CD4-positive, alpha-beta memory T cell (primary cell): ENCODE measurements around the gene LAGE3. TPM values are rescaled to one million over a fixed set of nuclear protein-coding genes. Genes with fewer than 3 reads are reported as not detected.
A peak's percentile ranks its signal among the peaks of the same experiment; 100 is the strongest.

Experiments
- CTCF ChIA-PET: fragments of 350-600 bp; sonication (Branson Sonifier 250); formaldehyde crosslinking; loops from one replicate; lab custom pipeline; 2021; ENCODE audit warnings: inconsistent platforms; ENCODE audit not compliant: partially characterized antibody; lab: Charles Lee
- POLR2A ChIA-PET: fragments of 350-600 bp; sonication (Branson Sonifier 250); formaldehyde crosslinking; loops from one replicate; lab custom pipeline; 2021; ENCODE audit not compliant: partially characterized antibody; lab: Charles Lee
- DNase-seq, 5 donors: peaks; one replicate each; pipeline versions ENCODE4 v3.0.0 to v3.0.0-alpha.2; 2020 to 2022; ENCODE audit warnings: mixed read lengths in 1 of 5
- H3K27ac ChIP-seq: one replicate; pipeline ENCODE4 v1.7.0; 2013; ENCODE audit warnings: low read depth, low read length
- H3K27me3 ChIP-seq: 2 replicates; pipeline ENCODE4 v1.7.0; 2013; ENCODE audit warnings: mild to moderate bottlenecking, low read length, moderate library complexity; ENCODE audit not compliant: insufficient read depth
- H3K36me3 ChIP-seq: 2 replicates; pipeline ENCODE4 v1.7.0; 2013; ENCODE audit warnings: mild to moderate bottlenecking, low read length, moderate library complexity; ENCODE audit not compliant: insufficient read depth
- H3K4me1 ChIP-seq: 2 replicates; pipeline ENCODE4 v1.7.0; 2013; ENCODE audit warnings: mild to moderate bottlenecking, low read length, moderate library complexity; ENCODE audit not compliant: insufficient read depth
- H3K4me3 ChIP-seq, 2 donors: one replicate each; pipeline ENCODE4 v1.7.0; 2013; ENCODE audit warnings: low read length in 2 of 2, mild to moderate bottlenecking in 1 of 2
- H3K9me3 ChIP-seq, 2 donors: one replicate each; pipeline ENCODE4 v1.7.0; 2013; ENCODE audit warnings: low read length in 2 of 2, control low read depth in 1 of 2; ENCODE audit not compliant: control insufficient read depth in 1 of 2
- H3K27ac Mint-ChIP-seq, 7 donors: one replicate each; pipeline ENCODE4 v1.8.0; 2020 to 2021; ENCODE audit warnings: mixed read lengths in 7 of 7, mild to moderate bottlenecking in 6 of 7, inconsistent platforms in 3 of 7, moderate library complexity in 3 of 7
- H3K27me3 Mint-ChIP-seq, 2 donors: one replicate each; pipeline ENCODE4 v1.8.0; 2020 to 2021; ENCODE audit warnings: mixed read lengths in 2 of 2
- H3K36me3 Mint-ChIP-seq, 2 donors: one replicate each; pipeline ENCODE4 v1.8.0; 2020 to 2021; ENCODE audit warnings: mixed read lengths in 2 of 2, inconsistent platforms in 1 of 2, mild to moderate bottlenecking in 1 of 2
- H3K4me1 Mint-ChIP-seq, 4 donors: one replicate each; pipeline ENCODE4 v1.8.0; 2020 to 2021; ENCODE audit warnings: mixed read lengths in 4 of 4, mild to moderate bottlenecking in 1 of 4
- H3K4me3 Mint-ChIP-seq, 8 donors: one replicate each; pipeline ENCODE4 v1.8.0; 2020 to 2021; ENCODE audit warnings: mixed read lengths in 8 of 8, mild to moderate bottlenecking in 7 of 8, moderate library complexity in 6 of 8, inconsistent platforms in 3 of 8
- H3K9me3 Mint-ChIP-seq, 8 donors: one replicate each; pipeline ENCODE4 v1.8.0; 2020 to 2021; ENCODE audit warnings: mixed read lengths in 8 of 8, mild to moderate bottlenecking in 5 of 8, inconsistent platforms in 3 of 8, moderate library complexity in 1 of 8
- intact Hi-C: fragments of 100-400 bp; cut with micrococcal nuclease; formaldehyde crosslinking; loops from one replicate; pipeline ENCODE4 v1.15.1; 2023
- polyA plus RNA-seq, 2 donors: library from polyadenylated mRNA; unstranded; fragments of 300-500 nt; fragmentation: Illumina TruSeq; gene quantifications; one replicate each; pipeline ENCODE4 v1.2.3, GENCODE V29; 2021
- total RNA-seq, 2 experiments: library from RNA; stranded (reverse); gene quantifications; one replicate each; pipeline ENCODE4 v1.2.3, GENCODE V29; 2021

LAGE3 gene
- total and polyA plus RNA-seq, 4 experiments from 2014 or later, result 18.5 to 58.0 (median 32.7) TPM

DNA sequence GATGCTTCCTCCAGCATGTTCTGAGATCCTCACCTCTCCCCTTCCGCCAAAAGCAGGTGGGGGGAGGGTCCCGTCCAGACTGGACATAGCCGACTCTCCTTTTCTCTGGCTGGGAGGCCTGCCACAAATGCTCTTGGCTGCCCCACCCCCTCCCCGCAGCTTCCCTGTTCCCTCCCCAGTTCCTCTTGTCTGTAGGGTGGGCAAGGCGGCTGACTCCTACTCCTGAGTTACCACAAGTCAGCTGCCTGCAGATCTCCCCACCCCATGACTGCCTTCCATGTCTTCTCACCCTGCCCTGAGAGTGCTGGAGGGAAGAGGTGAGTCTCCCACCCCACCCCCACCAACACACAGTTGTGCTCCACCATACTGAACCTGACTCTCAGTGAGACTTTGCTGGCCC, 47.7 kb downstream of the LAGE3 start:
- Histone ChIP-seq H3K27ac (no peak overlapping the region), H3K4me3 (no peak overlapping the region), H3K9me3 (no peaks in the 10 kb centered on the region), H3K36me3 (peaks cover 8% of the 10 kb centered on the region), H3K27me3 (no peaks in the 10 kb centered on the region), H3K4me1 (peaks cover 33% of the 10 kb centered on the region)
- CTCF ChIA-PET, result no interaction called here
- intact Hi-C loops, result no loop called here
- H3K27me3 Mint-ChIP-seq, result no peaks in the 10 kb centered on the region
- DNase-seq, result no peak
- H3K4me1 Mint-ChIP-seq, result peaks cover 12 to 30% (median 22%) of the 10 kb centered on the region in 4 donors
- no peak overlapping the region for H3K4me3 Mint-ChIP-seq
- H3K27ac Mint-ChIP-seq, result peak overlapping the region in 2 of 7 donors; percentile 48 to 76
- POLR2A ChIA-PET, result interaction anchor here (0.5 to 5.8 kb wide), 4 partner anchors 13 to 58 kb away, joined by 3 to 37 read pairs (median 6); partner anchors contain the start of genes RPL10 and TAFAZZIN
- H3K36me3 Mint-ChIP-seq, result peaks cover 10 to 22% of the 10 kb centered on the region in 2 donors
- no peaks in the 10 kb centered on the region for H3K9me3 Mint-ChIP-seq

DNA sequence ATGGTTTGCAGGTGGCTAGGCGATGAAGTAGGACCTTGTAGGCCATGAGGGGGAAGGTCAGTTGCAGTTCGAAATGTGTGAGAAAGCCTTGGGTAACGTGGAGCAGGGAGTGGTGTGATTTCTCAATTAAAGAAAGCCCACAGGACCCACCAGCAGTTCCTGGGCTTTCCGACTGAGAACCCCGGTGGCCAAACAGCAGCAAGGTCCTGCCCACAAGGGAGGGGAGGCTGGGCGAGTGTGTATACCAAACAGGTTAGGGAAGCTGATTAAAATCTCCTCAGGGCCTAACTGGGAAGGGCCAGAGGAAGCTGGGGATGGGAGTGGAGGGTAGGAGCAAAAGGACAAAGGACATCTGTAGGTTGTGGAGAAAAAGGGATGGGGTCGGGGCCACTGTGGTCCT, 48.2 kb downstream of the LAGE3 start:
- DNase-seq, result no peak
- Mint-ChIP-seq H3K9me3 (no peaks in the 10 kb centered on the region), H3K27ac (peak overlapping the region in 4 of 7 donors; percentile 13 to 53 (median 27)), H3K4me1 (peaks cover 10 to 26% (median 20%) of the 10 kb centered on the region in 4 donors), H3K36me3 (peaks cover 10 to 18% of the 10 kb centered on the region in 2 donors), H3K27me3 (no peaks in the 10 kb centered on the region), H3K4me3 (peak overlapping the region in 2 of 8 donors; percentile 32)
- no peak overlapping the region for H3K27ac ChIP-seq
- intact Hi-C loops, result no loop called here
- no peaks in the 10 kb centered on the region for H3K27me3 ChIP-seq
- POLR2A ChIA-PET, result interaction anchor here (1.3 to 5.8 kb wide), 3 partner anchors 19 to 59 kb away, joined by 4 to 37 read pairs (median 9); partner anchors contain the start of genes RPL10 and TAFAZZIN
- no peak overlapping the region for H3K4me3 ChIP-seq
- CTCF ChIA-PET, result no interaction called here
- peaks cover 8% of the 10 kb centered on the region for H3K36me3 ChIP-seq
- no peaks in the 10 kb centered on the region for H3K9me3 ChIP-seq
- peaks cover 29% of the 10 kb centered on the region for H3K4me1 ChIP-seq

DNA sequence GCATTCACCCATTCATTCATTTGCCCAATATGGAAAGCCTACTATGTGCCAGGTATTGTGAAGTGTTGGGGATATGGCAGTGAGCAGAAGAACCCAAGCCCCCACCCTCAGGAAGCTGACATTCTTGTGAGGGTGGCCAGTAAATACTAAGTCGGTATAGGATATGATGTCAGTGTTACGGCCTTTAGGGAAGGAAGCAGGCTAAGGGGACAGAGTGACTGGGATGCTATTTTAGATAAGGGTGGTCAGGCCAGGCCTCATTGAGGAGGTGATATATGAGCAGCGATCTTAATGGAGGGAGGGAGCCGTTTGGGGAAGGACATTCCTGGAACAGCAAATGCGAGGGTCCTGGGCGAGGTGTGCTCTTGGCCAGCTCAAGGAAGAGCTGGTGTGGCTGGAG, 48.6 kb downstream of the LAGE3 start:
- Mint-ChIP-seq H3K36me3 (peaks cover 10 to 17% of the 10 kb centered on the region in 2 donors), H3K4me3 (peak overlapping the region in 4 of 8 donors; percentile 10 to 37 (median 32)), H3K27me3 (no peaks in the 10 kb centered on the region), H3K27ac (peak overlapping the region in 4 of 7 donors; percentile 13 to 80 (median 49)), H3K4me1 (peaks cover 10 to 26% (median 19%) of the 10 kb centered on the region in 4 donors), H3K9me3 (no peaks in the 10 kb centered on the region)
- no peak for DNase-seq
- ChIA-PET CTCF (no interaction called here), POLR2A (interaction anchor here (1.3 to 5.8 kb wide), 3 partner anchors 19 to 59 kb away, joined by 4 to 37 read pairs (median 9); partner anchors contain the start of genes RPL10 and TAFAZZIN)
- Histone ChIP-seq H3K36me3 (peaks cover 8% of the 10 kb centered on the region), H3K4me3 (no peak overlapping the region), H3K4me1 (peaks cover 28% of the 10 kb centered on the region), H3K9me3 (no peaks in the 10 kb centered on the region), H3K27me3 (no peaks in the 10 kb centered on the region), H3K27ac (no peak overlapping the region)
- intact Hi-C loops, result no loop called here

DNA sequence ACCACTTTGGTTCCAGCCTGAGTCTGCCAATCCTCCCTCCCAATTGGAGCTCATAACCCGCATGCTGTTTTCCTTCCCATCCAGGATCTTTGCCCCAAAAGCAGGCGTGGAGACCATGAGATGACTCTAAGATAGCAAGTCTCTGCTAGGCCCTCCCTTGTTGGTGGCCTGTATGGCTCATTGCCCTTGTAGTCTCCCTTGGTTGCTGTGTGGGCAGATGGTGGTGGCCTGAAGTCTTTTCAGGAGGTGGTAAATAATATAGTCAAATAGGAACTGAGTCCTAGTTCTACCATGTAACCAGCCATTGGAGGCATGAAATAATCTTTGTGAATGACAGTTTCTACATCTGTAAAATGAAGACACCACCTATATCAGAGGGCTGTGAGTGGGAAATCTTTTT, 49.4 kb downstream of the LAGE3 start:
- intact Hi-C loops, result loop anchor here (2.0 kb wide), 1 partner anchor 15 kb away; the partner anchor contains the start of gene FAM50A
- no peak for DNase-seq
- Mint-ChIP-seq H3K36me3 (peaks cover 10 to 17% of the 10 kb centered on the region in 2 donors), H3K27ac (peak overlapping the region; percentile 54 to 91 (median 80)), H3K4me3 (peak overlapping the region; percentile 74 to 89 (median 84)), H3K27me3 (no peaks in the 10 kb centered on the region), H3K9me3 (no peaks in the 10 kb centered on the region), H3K4me1 (peaks cover 10 to 26% (median 19%) of the 10 kb centered on the region in 4 donors)
- ChIA-PET POLR2A (interaction anchor here (0.7 to 5.8 kb wide), 7 partner anchors 9 to 61 kb away, joined by 4 to 37 read pairs (median 7); partner anchors contain the start of genes PLXNA3, RPL10, SLC10A3 and TAFAZZIN), CTCF (interaction anchor here (1.0 to 2.7 kb wide), 4 partner anchors 20 to 59 kb away, joined by 3 to 8 read pairs (median 4); partner anchors contain the start of gene RPL10)
- Histone ChIP-seq H3K36me3 (peaks cover 8% of the 10 kb centered on the region), H3K27me3 (no peaks in the 10 kb centered on the region), H3K9me3 (no peaks in the 10 kb centered on the region), H3K4me1 (peaks cover 28% of the 10 kb centered on the region), H3K27ac (no peak overlapping the region), H3K4me3 (no peak overlapping the region)

DNA sequence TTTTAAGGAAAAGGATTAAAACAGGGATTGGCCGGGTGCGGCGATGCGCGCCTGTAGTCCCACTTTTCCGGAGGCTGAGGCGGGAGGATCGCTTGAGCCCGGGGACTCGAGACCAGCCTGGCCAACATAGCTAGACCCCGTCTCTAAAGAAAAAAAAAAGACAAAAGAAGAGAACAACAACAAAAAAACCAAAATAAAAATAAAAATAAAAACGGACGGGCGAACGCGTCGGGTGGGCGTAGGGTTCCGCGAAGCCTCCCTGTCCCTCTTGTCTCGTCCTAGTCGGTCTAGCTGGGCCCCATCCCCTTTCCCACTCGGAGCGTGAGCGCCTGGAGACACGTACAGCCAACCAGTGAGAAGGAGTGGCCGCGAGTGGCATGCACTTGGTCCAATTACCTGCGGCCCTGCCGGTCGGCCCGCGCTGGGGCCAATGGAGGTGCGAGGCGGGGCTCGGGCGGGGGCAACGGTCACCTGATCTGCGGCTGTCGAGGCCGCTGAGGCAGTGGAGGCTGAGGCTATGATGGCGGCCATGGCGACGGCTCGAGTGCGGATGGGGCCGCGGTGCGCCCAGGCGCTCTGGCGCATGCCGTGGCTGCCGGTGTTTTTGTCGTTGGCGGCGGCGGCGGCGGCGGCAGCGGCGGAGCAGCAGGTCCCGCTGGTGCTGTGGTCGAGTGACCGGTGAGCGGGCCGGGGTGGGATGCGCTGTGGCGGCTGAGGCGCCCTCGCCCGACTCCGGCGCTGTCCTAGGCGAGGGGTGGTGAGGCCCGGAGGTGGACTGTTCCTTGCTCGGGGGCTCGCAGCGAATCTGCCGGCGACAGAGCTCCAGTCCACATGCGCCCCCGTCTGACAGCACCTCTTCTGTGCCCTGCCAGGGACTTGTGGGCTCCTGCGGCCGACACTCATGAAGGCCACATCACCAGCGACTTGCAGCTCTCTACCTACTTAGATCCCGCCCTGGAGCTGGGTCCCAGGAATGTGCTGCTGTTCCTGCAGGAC, 50.6 kb downstream of the LAGE3 start, which contains the start of gene ATP6AP1:
Gene ATP6AP1, plus strand, starts transcription at position 502 of the 996 bp plus-strand sequence. Its CDS starts 16 bp downstream, at position 518.
- Mint-ChIP-seq H3K9me3 (no peaks in the 10 kb centered on the region), H3K27me3 (no peaks in the 10 kb centered on the region)
- CTCF ChIA-PET, result interaction anchor here (1.0 to 2.7 kb wide), 6 partner anchors 18 to 108 kb away, joined by 3 to 8 read pairs (median 3); partner anchors contain the start of genes RPL10 and SLC10A3

More for the DNA sequence above, 50.6 kb downstream of the LAGE3 start, which contains the start of gene ATP6AP1:
- Histone ChIP-seq H3K27ac (peak within 1 kb of the TSS; percentile 65), H3K4me1 (peaks cover 28% of the 10 kb centered on the region), H3K27me3 (no peaks in the 10 kb centered on the region), H3K9me3 (no peaks in the 10 kb centered on the region), H3K4me3 (peak within 1 kb of the TSS; percentile 61 to 62), H3K36me3 (peaks cover 8% of the 10 kb centered on the region)
- Mint-ChIP-seq H3K4me3 (peak within 1 kb of the TSS; percentile 74 to 89 (median 84)), H3K36me3 (peaks cover 9 to 16% of the 10 kb centered on the region in 2 donors), H3K27ac (peak within 1 kb of the TSS; percentile 72 to 93 (median 86)), H3K4me1 (peaks cover 13 to 30% (median 23%) of the 10 kb centered on the region in 4 donors)
- POLR2A ChIA-PET, result interaction anchor here (0.6 to 5.8 kb wide), 16 partner anchors 8 to 503 kb away, joined by 3 to 37 read pairs (median 5); partner anchors contain the start of genes ARHGAP4, PLXNA3, RPL10 and SLC10A3
- DNase-seq, result peak; percentile 84 to 89 (median 89)
- intact Hi-C loops, result loop anchor here (2.0 kb wide), 1 partner anchor 16 kb away; the partner anchor contains the start of gene FAM50A
